Measurements from ENCODE around the gene CEND1. TPM values are rescaled to one million over a fixed set of nuclear protein-coding genes. Genes with fewer than 3 reads are reported as not detected.

CEND1 gene
- total and polyA plus RNA-seq, 2 of the 13 experiments (the other 11 are each of a cell fraction or from before 2014, with no cell fraction given), result not detected

DNA sequence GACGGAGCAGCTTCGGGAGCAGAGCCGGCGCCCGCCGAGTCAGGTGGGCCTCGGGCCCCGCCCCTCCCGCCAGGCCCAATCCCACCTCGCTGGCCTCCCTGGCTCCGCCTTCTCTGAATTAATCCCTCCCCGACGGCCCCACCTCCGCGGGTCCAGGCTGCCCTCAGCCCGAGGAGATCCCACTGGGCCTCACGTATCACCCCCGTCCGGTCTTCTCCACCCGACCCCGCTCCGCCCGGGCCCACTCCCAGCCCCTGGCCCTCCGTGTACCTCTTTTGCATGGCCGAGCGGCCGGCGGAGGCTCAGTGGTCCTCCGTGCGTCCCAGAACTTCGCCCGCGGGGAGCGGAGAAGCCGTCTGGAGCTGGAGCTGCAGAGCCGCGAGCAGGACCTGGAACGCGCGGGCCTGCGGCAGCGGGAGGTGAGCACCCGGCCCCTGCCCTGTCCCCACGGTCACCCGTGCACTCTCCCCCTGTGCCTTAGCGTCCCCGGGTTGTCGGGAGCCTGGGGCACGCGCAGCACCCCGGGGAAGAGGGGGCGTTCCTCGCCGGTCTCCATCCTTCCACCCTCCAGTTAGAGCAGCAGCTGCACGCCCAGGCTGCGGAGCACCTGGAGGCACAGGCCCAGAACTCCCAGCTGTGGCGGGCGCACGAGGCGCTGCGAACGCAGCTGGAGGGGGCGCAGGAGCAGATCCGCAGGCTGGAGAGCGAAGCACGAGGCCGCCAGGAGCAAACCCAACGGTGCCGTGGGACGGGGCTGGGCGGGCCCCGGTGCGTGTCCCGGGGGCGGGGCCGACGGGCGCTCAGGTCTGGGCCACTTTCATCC lies 40.6 kb upstream of the CEND1 start (continued):
- no peak for TF ChIP-seq FOXA1 (IDR thresholded peaks at IDR 0.05)
- 0 out of 2 replicates have a peak, but pooled peaks have one; percentile 2 for TF ChIP-seq FOXA1 (CRISPR knock-in tag; IDR thresholded peaks at IDR 0.05)
- TF ChIP-seq, protein P1, sequence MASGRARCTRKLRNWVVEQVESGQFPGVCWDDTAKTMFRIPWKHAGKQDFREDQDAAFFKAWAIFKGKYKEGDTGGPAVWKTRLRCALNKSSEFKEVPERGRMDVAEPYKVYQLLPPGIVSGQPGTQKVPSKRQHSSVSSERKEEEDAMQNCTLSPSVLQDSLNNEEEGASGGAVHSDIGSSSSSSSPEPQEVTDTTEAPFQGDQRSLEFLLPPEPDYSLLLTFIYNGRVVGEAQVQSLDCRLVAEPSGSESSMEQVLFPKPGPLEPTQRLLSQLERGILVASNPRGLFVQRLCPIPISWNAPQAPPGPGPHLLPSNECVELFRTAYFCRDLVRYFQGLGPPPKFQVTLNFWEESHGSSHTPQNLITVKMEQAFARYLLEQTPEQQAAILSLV (CRISPR knock-in tag; IDR thresholded peaks at IDR 0.05; ENCODE audit: borderline replicate concordance), result 0 out of 2 replicates have a peak, but pooled peaks have one; percentile 50
- TF ChIP-seq, protein P2, sequence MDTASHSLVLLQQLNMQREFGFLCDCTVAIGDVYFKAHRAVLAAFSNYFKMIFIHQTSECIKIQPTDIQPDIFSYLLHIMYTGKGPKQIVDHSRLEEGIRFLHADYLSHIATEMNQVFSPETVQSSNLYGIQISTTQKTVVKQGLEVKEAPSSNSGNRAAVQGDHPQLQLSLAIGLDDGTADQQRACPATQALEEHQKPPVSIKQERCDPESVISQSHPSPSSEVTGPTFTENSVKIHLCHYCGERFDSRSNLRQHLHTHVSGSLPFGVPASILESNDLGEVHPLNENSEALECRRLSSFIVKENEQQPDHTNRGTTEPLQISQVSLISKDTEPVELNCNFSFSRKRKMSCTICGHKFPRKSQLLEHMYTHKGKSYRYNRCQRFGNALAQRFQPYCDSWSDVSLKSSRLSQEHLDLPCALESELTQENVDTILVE (CRISPR knock-in tag; IDR thresholded peaks at IDR 0.05), result no peak
- TF ChIP-seq ZNF282 (IDR thresholded peaks at IDR 0.05; ENCODE audit: partially characterized antibody), result no peak
- TF ChIP-seq ZNF761 (CRISPR knock-in tag; conservative IDR thresholded peaks at IDR 0.05), result no peak
- peak; percentile 44; the same call in 1 of the 2 replicates for TF ChIP-seq SPEN (CRISPR knock-in tag; IDR thresholded peaks at IDR 0.05; ENCODE audit: low read depth)
- no peak for TF ChIP-seq ZFP62 (CRISPR knock-in tag; IDR thresholded peaks at IDR 0.05)
- TF ChIP-seq EZH2 (conservative IDR thresholded peaks at IDR 0.05; ENCODE audit: low read depth, low read length), result no peak
- TF ChIP-seq NR2F2 (IDR thresholded peaks at IDR 0.05; ENCODE audit: borderline replicate concordance, low read depth), result no peak
- TF ChIP-seq ZNF232 (CRISPR knock-in tag; IDR thresholded peaks at IDR 0.05; ENCODE audit: borderline replicate concordance), result no peak
- TF ChIP-seq ZNF883 (CRISPR knock-in tag; IDR thresholded peaks at IDR 0.05; ENCODE audit: not compliant biosample characterization), result peak; percentile 61
- TF ChIP-seq, protein P3, sequence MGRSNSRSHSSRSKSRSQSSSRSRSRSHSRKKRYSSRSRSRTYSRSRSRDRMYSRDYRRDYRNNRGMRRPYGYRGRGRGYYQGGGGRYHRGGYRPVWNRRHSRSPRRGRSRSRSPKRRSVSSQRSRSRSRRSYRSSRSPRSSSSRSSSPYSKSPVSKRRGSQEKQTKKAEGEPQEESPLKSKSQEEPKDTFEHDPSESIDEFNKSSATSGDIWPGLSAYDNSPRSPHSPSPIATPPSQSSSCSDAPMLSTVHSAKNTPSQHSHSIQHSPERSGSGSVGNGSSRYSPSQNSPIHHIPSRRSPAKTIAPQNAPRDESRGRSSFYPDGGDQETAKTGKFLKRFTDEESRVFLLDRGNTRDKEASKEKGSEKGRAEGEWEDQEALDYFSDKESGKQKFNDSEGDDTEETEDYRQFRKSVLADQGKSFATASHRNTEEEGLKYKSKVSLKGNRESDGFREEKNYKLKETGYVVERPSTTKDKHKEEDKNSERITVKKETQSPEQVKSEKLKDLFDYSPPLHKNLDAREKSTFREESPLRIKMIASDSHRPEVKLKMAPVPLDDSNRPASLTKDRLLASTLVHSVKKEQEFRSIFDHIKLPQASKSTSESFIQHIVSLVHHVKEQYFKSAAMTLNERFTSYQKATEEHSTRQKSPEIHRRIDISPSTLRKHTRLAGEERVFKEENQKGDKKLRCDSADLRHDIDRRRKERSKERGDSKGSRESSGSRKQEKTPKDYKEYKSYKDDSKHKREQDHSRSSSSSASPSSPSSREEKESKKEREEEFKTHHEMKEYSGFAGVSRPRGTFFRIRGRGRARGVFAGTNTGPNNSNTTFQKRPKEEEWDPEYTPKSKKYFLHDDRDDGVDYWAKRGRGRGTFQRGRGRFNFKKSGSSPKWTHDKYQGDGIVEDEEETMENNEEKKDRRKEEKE (IDR thresholded peaks at IDR 0.05), result no peak
- TF ChIP-seq ZNF143 (CRISPR knock-in tag; IDR thresholded peaks at IDR 0.05), result no peak
- TF ChIP-seq, protein P4, sequence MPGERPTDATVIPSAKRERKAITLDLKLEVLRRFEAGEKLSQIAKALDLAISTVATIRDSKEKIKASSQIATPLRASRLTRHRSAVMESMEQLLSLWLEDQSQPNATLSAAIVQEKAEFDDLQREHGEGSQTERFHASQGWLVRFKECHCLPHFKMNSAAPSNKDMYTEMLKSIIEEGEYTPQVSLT (CRISPR knock-in tag; IDR thresholded peaks at IDR 0.05; ENCODE audit: borderline replicate concordance, low read depth), result no peak
- no peak for TF ChIP-seq RXRA (CRISPR knock-in tag; IDR thresholded peaks at IDR 0.05)
- no peak for TF ChIP-seq KDM1A (CRISPR knock-in tag; IDR thresholded peaks at IDR 0.05)
- TF ChIP-seq, protein P5, sequence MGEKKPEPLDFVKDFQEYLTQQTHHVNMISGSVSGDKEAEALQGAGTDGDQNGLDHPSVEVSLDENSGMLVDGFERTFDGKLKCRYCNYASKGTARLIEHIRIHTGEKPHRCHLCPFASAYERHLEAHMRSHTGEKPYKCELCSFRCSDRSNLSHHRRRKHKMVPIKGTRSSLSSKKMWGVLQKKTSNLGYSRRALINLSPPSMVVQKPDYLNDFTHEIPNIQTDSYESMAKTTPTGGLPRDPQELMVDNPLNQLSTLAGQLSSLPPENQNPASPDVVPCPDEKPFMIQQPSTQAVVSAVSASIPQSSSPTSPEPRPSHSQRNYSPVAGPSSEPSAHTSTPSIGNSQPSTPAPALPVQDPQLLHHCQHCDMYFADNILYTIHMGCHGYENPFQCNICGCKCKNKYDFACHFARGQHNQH (CRISPR knock-in tag; IDR thresholded peaks at IDR 0.05), result 0 out of 2 replicates have a peak, but pooled peaks have one; percentile 15
- no peak for TF ChIP-seq ZNF839 (CRISPR knock-in tag; IDR thresholded peaks at IDR 0.05; ENCODE audit: borderline replicate concordance)
- no peak for TF ChIP-seq HOXA7 (CRISPR knock-in tag; IDR thresholded peaks at IDR 0.05)
- no peak for TF ChIP-seq ZNF33B (CRISPR knock-in tag; IDR thresholded peaks at IDR 0.05)
- TF ChIP-seq, protein P6, sequence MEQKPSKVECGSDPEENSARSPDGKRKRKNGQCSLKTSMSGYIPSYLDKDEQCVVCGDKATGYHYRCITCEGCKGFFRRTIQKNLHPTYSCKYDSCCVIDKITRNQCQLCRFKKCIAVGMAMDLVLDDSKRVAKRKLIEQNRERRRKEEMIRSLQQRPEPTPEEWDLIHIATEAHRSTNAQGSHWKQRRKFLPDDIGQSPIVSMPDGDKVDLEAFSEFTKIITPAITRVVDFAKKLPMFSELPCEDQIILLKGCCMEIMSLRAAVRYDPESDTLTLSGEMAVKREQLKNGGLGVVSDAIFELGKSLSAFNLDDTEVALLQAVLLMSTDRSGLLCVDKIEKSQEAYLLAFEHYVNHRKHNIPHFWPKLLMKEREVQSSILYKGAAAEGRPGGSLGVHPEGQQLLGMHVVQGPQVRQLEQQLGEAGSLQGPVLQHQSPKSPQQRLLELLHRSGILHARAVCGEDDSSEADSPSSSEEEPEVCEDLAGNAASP (CRISPR knock-in tag; IDR thresholded peaks at IDR 0.05; ENCODE audit: borderline replicate concordance), result no peak

All from HepG2 (cell line).